Stimulated activated CD8-positive, alpha-beta memory T cell treated with anti-CD3 and anti-CD28 coated beads, Interleukin-15, amount 100 ng/mL, for 24 hours (primary cell): ENCODE data around the gene ALAS2.
"Not testable (repeated sequence)": the region's sequence is repeated elsewhere in the genome, so short reads cannot be mapped to it uniquely, and the experiment has no call there.

Experiments
- DNase-seq: peaks from one replicate; pipeline ENCODE4 v3.0.0-alpha.2; 2020; ENCODE audit warnings: low read depth

The ALAS2 gene

DNA sequence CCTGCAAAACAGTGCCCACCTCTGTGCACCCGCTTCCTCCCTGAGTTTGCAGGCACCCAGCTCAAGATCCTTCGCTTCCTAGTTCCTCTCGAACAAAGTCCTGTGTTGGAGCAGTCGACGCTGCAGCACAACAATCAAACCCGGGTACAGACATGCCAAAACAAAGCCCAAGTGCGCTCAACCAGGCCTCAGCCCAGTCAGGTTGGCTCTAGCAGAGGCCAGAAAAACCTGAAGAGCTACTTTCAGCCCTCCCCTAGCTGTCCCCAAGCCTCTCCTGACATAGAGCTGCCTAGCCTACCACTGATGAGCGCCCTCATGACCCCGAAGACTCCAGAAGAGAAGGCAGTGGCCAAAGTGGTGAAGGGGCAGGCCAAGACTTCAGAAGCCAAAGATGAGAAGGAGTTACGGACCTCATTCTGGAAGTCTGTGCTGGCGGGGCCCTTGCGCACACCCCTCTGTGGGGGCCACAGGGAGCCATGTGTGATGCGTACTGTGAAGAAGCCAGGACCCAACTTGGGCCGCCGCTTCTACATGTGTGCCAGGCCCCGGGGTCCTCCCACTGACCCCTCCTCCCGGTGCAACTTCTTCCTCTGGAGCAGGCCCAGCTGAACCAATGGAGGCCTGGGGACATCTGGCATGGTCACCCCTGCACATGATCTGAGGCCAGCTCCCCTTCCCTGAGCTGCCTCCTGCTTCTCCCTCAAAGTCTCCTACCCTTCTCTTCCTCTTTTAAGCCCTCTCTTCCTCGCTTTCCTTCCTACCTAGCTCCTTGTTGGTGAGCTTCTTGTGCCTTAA, 23.8 kb downstream of the ALAS2 start:
- no peak for DNase-seq

GRCh38 chrX:55005256-55005655, 25.5 kb downstream of the ALAS2 start:
- DNase-seq = no peak

DNA sequence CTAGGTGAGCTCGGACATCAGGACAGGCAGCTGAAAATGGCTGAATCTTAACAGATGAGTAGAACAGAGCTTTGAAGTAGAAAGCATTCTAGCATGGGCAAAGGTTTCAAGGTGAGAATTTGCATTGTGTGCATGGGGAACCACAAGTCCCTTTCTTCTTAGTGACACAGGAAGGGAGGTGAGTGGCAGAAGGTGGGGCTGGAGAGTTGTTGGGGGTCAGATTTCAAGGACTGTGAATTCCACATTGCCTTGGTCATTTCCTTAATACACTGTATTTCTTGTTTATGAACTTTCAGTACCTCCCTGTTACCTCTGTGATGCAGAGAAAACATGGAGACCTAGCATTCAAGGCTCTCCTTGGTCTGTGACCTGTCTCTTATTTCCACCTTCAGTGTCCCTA, 26.5 kb downstream of the ALAS2 start:
- DNase-seq = no peak

DNA sequence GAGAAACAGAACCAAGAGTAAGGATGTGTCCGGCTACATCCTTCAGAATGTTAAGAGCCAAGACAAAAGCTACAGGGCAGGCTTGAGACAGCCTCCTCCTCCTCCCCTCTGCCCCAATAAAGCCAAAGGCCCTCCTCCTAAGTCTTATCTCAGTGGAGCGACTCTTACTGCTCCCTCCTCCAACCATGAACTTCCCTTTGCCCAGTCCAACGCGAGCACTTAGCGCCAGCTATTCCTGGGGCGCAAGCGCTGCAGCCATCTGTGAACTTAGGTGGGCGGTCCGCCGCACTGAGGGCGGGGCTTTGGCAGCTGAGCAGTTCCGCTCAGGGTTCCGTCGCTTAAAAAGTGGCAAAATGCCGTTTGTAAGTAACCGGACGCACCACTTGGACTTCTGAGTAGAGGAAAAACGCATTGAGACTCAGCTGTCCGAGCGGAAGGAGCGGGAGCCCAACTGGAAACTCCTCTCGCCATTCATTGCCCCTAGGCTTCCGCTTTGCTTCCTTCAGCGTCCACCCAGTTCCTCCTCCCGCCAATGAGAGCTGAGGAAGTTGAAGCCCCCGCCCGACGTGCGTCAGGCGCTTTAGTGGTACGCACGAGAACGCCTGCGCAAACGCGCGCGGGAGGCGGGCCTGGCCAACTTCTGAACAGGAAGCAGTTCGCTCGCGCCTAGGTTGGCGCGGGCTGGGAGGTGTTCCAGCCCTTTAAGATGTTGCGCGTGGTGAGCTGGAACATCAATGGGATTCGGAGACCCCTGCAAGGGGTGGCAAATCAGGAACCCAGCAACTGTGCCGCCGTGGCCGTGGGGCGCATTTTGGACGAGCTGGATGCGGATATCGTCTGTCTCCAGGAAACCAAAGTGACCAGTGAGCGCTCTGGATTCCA, 30.8 kb downstream of the ALAS2 start, which contains the start of gene APEX2:
Gene APEX2, plus strand, starts transcription at position 647 of the 882 bp plus-strand sequence. Its CDS starts 60 bp downstream, at position 707.
- peak; percentile 52 for DNase-seq

DNA sequence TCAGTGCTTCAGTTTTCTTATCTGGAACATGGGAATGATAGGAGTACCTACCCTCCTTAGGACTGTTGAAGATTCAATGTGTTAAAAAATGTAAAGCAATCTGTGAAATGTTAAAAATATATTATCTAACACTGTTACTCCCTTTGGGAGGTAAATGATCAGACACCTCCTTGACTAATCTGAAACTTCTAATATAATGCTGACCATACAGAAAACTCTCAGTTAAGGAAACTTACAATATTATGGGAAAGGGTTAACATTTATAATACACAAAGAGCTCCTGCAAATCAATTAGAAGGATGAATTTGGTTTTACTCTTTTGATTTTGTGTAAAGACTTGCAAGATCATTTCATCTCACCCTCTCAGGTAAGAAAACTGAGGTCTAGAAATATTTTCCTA, 35.2 kb downstream of the ALAS2 start:
- no peak for DNase-seq

DNA sequence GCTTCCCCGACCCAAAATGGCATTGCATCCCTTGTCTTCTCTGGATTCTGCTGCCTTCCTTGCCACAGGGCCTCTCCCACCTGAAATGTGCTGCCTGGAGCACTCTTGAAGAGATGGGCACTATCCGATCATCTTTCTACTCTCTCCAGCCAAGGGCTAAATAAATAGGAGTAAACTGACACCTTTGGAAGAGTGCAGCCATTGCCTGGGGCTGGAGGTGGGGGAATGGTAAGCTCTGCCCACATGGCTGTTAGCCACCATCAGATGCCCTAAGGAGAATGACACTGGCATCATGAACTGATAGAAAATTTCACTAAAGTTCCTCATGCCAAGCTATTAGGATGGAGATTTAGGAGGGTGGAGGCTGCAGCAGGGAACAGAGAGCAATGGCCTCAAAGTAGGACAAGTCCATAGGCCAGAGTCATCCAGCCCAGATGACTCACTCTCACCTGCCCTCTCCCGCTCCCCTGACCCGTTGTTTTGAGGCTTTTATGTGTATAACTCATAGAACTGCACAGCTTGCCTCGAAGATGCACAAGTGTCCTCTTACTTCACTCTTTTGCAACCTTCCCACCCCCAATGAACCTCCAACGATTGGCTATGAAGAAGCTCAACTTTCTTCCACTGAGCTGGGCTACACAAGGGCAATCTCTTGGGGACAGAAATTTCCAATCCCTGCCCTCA, 36.0 kb downstream of the ALAS2 start:
- no peak for DNase-seq

DNA sequence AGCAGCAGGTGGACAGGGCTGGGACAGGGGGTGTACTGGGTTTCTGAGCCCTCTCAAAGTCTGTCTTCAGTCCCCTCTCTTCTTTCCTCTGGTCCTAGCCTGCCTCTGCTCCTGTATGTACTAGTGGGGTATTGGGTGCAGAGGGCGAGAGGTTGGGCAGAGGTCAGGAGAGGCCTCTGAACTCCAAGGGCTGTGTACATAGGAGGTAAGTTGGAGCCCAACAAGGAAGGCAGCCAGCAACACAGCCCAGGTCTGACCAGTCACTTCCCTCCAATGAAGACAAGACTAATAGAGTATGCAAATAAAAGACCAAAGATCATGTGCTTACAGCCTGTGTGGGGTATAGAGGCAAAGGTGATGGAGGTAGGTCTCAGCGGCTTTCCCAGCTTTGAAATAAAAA, 36.7 kb downstream of the ALAS2 start, which contains the start of gene PFKFB1:
Gene PFKFB1, minus strand, starts transcription at position 90 of the 400 bp plus-strand sequence. CDS start 181 bp downstream, outside the sequence.
- no peak for DNase-seq

DNA sequence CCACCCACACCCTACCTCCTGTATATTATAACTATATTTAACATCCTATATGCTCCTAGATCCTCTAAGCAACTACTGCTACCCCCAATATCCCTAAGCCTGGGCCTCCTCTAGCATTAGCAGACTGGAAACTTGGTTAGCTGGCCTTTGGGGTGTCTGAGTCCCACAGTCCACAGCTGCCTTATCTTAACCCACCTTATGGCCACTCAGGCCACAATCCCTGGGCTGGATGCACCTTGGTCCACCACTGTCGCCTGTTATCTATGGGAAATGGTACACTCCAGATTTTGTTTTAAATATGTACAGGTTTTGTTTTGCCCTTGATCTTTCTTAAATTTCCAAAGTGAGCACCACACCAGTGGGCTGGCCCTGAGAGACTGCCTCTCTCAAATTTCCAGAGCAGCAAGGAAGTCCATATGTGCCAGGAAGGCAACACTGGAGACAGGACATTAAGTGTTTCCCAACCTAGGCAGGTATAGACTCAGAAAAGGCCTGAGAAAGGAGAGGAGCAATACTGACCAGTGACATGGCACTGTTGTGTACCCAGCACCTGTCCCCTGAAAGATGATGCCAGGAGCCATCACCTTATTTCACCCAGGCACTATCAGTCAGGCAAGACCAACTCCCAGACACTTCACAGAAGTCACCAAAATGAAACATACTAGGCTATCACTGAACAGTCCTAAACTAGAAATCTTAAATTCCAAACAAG, 37.7 kb downstream of the ALAS2 start:
- no peak for DNase-seq

GRCh38 chrX:54991706-54992105, 39.1 kb downstream of the ALAS2 start:
- DNase-seq = no peak

- not testable (repeated sequence) for DNase-seq
Observed at GRCh38 chrX:54983306-54983705, 47.5 kb downstream of the ALAS2 start.

DNA sequence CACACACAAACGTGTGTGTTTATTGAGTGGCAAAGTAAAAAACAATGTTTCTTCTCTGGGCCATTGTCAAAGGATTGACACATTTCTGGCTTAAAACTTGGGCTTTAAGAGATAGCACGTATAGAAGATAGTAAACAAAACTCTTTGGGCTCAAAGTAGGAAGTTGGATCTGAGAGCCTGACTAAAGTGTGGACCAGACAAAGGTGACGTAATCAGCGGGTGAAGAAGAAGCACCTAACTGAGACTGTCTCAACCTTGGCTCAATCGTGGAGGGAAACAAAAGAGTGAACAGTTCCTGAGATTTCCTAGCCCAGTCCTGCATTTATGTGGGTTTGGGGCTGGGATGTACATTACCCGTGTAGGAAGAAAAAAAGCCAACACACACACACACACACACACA, 50.4 kb downstream of the ALAS2 start:
- no peak for DNase-seq

GRCh38 chrX:54979432-54979831, 51.3 kb downstream of the ALAS2 start:
- no peak for DNase-seq

DNA sequence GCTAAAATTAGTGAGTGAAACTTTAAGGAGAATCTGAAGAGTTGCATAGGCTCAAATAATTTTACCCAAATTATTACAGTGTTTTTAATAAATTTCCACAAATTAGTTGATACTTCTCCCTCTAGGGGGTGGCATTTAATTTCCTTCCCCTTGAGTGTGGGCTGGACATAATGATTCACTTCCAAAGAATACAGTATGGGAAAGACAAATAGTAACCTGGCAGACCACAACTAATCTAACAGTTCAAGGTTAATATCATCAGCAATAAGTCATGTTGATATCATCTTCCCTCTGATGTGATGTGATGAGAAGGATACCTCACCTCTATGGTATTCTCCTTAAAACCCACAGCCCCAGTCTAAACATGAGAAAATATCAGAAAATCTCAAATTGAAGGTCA, 52.3 kb downstream of the ALAS2 start:
- no peak for DNase-seq

GRCh38 chrX:54977387-54977786, 53.4 kb downstream of the ALAS2 start:
- no peak for DNase-seq

GRCh38 chrX:54964766-54965497, 65.8 kb downstream of the ALAS2 start:
- no peak for DNase-seq

DNA sequence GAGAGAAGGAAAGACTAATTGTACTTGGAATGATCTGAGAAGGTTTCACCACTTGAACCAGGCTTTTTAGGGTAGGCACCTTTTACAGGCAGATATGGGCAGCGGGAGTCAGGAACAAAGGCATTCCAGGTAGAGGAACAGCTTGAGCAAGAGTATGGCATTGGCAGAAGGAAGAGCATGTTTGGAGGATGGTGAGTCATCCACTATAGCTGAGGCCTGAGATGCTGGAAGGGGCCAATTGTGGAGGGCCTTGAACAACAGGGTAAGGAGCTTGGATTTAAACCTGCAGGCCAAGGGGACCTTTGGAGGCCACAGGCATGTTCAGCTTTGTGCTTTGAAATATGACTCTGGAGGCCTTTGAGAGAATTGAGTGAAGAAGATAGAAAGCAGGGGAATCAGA, 69.0 kb downstream of the ALAS2 start:
- no peak for DNase-seq
